OCI-LY7 (cell line): ENCODE results near the gene SOS1. TPM values are rescaled to one million over a fixed set of nuclear protein-coding genes. Genes with fewer than 3 reads are reported as not detected.

Source experiments
- BruUV-seq: library from RNA; stranded (reverse); fragments of 400-500 nt; replicated peaks from 2 replicates; lab custom pipeline; 2021; lab: Mats Ljungman, UMichigan
- CTCF ChIA-PET: fragments of 300-600 bp; sonication (Branson Sonifier 250); formaldehyde crosslinking; loops from one replicate; lab custom pipeline; 2022; ENCODE audit warnings: antibody characterized with exemption; ENCODE audit not compliant: unreplicated experiment; lab: Charles Lee
- POLR2A ChIA-PET: fragments of 300-600 bp; sonication (Branson Sonifier 250); formaldehyde crosslinking; loops from one replicate; lab custom pipeline; 2022; ENCODE audit warnings: antibody characterized with exemption; lab: Charles Lee
- DNase-seq: peaks from one replicate; pipeline ENCODE4 v3.0.0-alpha.2; 2015; ENCODE audit warnings: low spot score
- H2AFZ ChIP-seq: fragments of 200-600 bp; sonication (generic), shearing (Covaris generic); 2 replicates; pipeline ENCODE4 v1.6.1; 2014; ENCODE audit warnings: mild to moderate bottlenecking, antibody characterized with exemption, low read length, moderate library complexity
- H3K27ac ChIP-seq: fragments of 200-600 bp; sonication (generic); 2 replicates; pipeline ENCODE4 v1.5.1; 2014; ENCODE audit warnings: mixed run types, low read depth, mild to moderate bottlenecking, moderate library complexity, low read length, inconsistent platforms; ENCODE audit not compliant: poor library complexity, severe bottlenecking
- H3K36me3 ChIP-seq: fragments of 200-600 bp; sonication (generic); 2 replicates; pipeline ENCODE4 v1.6.1; 2014; ENCODE audit warnings: mild to moderate bottlenecking, antibody characterized with exemption, low read length, moderate library complexity, mixed read lengths; ENCODE audit not compliant: insufficient read depth
- H3K4me1 ChIP-seq: fragments of 200-600 bp; sonication (generic); 2 replicates; pipeline ENCODE4 v1.5.1; 2014; ENCODE audit warnings: mild to moderate bottlenecking, low read length; ENCODE audit not compliant: insufficient read depth, poor library complexity, severe bottlenecking
- H3K4me2 ChIP-seq: fragments of 200-600 bp; sonication (generic); 2 replicates; pipeline ENCODE4 v1.6.1; 2014; ENCODE audit warnings: mild to moderate bottlenecking, low read length
- H3K4me3 ChIP-seq: fragments of 200-600 bp; sonication (generic); 2 replicates; pipeline ENCODE4 v1.5.1; 2014; ENCODE audit warnings: mild to moderate bottlenecking, low read depth, low read length; ENCODE audit not compliant: poor library complexity, severe bottlenecking
- H3K79me2 ChIP-seq: fragments of 200-600 bp; sonication (generic); 2 replicates; pipeline ENCODE4 v1.6.1; 2016; ENCODE audit warnings: low read depth, mild to moderate bottlenecking, low read length, moderate library complexity, mixed read lengths; ENCODE audit not compliant: insufficient read depth
- H3K9me2 ChIP-seq: fragments of 200-600 bp; sonication (generic); 2 replicates; pipeline ENCODE4 v1.6.1; 2016; ENCODE audit warnings: mild to moderate bottlenecking, low read length, mixed read lengths; ENCODE audit not compliant: insufficient read depth
- H3K9me3 ChIP-seq: fragments of 200-600 bp; sonication (generic); 2 replicates; pipeline ENCODE4 v1.6.1; 2014; ENCODE audit warnings: mild to moderate bottlenecking, mixed run types, low read length, mixed read lengths
- H4K20me1 ChIP-seq: fragments of 200-600 bp; sonication (generic); 2 replicates; pipeline ENCODE4 v1.6.1; 2014; ENCODE audit warnings: mild to moderate bottlenecking, antibody characterized with exemption, low read length, moderate library complexity, mixed read lengths; ENCODE audit not compliant: insufficient read depth
- EZH2phosphoT487 ChIP-seq: fragments of 200-600 bp; sonication (generic); IDR thresholded peaks from 2 replicates; pipeline ENCODE4 v1.6.1; 2018; ENCODE audit warnings: low read depth, borderline replicate concordance, mild to moderate bottlenecking, mixed run types, antibody characterized with exemption, low read length, moderate library complexity, mixed read lengths
- intact Hi-C: fragments of 100-400 bp; cut with micrococcal nuclease; formaldehyde crosslinking; loops from one replicate; pipeline ENCODE4 v1.10.0; 2022; ENCODE audit not compliant: unreplicated experiment
- total RNA-seq, 2 experiments: library from RNA; depleted of rRNA in 1 of 2; stranded (reverse); fragments of >200 nt in 1 of 2; shearing (Covaris generic) in 1 of 2; gene quantifications; 2 replicates each; pipeline ENCODE4 v1.2.3, GENCODE V29; 2014 to 2022
- TF ChIP-seq, protein P1 (sequence below): fragments of 200-600 bp; sonication (generic); conservative IDR thresholded peaks from 2 replicates; pipeline ENCODE4 v1.5.1; 2014; ENCODE audit warnings: mild to moderate bottlenecking, antibody characterized with exemption, low read length, moderate library complexity, mixed read lengths

SOS1 gene
- total RNA-seq, 2 experiments from 2014 or later = 21.3 to 40.0 TPM

DNA sequence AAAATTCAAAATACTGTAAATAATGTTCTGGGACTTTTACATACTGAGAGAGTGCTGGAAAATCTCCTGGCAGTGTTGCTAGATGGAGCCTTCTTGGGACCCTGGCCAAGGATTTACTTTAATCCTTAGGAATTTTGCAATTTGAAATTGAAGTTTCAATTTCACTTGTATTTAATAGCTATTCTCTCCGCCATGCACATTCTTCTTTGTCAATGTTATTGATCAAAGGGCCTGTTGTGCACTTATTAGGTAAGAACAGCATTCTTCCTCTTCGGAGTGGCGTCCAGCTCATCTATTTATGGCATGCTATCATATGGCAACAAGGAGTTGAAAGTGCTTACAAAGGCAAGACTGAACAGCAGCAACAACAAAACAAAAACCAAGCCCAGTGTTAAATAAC, 40.1 kb upstream of the SOS1 start:
- H3K4me1 ChIP-seq = no peaks in the 10 kb centered on the region
- CTCF ChIA-PET = no interaction called here
- TF ChIP-seq EZH2phosphoT487 = no peak
- TF ChIP-seq, protein P1, sequence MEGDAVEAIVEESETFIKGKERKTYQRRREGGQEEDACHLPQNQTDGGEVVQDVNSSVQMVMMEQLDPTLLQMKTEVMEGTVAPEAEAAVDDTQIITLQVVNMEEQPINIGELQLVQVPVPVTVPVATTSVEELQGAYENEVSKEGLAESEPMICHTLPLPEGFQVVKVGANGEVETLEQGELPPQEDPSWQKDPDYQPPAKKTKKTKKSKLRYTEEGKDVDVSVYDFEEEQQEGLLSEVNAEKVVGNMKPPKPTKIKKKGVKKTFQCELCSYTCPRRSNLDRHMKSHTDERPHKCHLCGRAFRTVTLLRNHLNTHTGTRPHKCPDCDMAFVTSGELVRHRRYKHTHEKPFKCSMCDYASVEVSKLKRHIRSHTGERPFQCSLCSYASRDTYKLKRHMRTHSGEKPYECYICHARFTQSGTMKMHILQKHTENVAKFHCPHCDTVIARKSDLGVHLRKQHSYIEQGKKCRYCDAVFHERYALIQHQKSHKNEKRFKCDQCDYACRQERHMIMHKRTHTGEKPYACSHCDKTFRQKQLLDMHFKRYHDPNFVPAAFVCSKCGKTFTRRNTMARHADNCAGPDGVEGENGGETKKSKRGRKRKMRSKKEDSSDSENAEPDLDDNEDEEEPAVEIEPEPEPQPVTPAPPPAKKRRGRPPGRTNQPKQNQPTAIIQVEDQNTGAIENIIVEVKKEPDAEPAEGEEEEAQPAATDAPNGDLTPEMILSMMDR = no peak
- intact Hi-C loops = no loop called here
- H3K4me3 ChIP-seq = no peak overlapping the region
- no peak overlapping the region for H3K27ac ChIP-seq
- no peaks in the 10 kb centered on the region for H3K9me3 ChIP-seq
- no peak overlapping the region for H3K4me2 ChIP-seq
- H2AFZ ChIP-seq = no peak overlapping the region; the same call in 1 of the 2 replicates
- POLR2A ChIA-PET = interaction anchor here (0.6 to 0.8 kb wide), 2 partner anchors 13 to 615 kb away, joined by 3 to 4 read pairs; no protein-coding TSS in a partner anchor
- BruUV-seq = no TSS peak
- H3K9me2 ChIP-seq = no peaks in the 10 kb centered on the region
- no peaks in the 10 kb centered on the region for H4K20me1 ChIP-seq
- DNase-seq = no peak
- H3K36me3 ChIP-seq = no peaks in the 10 kb centered on the region
- no peaks in the 10 kb centered on the region for H3K79me2 ChIP-seq

DNA sequence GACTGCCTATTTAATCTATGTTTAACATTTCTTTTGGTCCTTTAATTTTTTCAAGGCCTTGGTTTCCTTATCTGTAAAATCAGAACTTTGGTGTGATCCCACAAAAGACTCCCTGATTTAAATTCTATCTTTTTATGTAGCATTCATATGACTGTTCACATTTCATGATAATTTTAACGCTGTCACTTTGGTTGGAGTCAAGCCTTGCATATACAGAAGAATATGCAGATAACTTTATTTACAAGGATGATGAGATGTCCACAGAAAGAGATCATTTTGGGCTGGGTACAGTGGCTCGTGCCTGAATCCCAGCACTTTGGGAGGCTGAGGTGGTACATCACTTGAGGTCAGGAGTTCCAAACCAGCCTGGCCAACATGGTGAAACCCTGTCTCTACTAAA, 38.4 kb upstream of the SOS1 start:
- intact Hi-C loops = no loop called here
- Histone ChIP-seq H4K20me1 (no peaks in the 10 kb centered on the region), H3K36me3 (no peaks in the 10 kb centered on the region), H3K4me2 (no peak overlapping the region), H3K9me3 (no peaks in the 10 kb centered on the region), H3K27ac (no peak overlapping the region), H3K9me2 (no peaks in the 10 kb centered on the region), H3K4me1 (no peaks in the 10 kb centered on the region), H3K4me3 (no peak overlapping the region), H2AFZ (no peak overlapping the region), H3K79me2 (no peaks in the 10 kb centered on the region)
- BruUV-seq = no TSS peak
- CTCF ChIA-PET = no interaction called here
- POLR2A ChIA-PET = no interaction called here
- TF ChIP-seq, protein P1 = no peak
- no peak for TF ChIP-seq EZH2phosphoT487
- DNase-seq = no peak

- Histone ChIP-seq H3K79me2 (no peaks in the 10 kb centered on the region), H3K36me3 (no peaks in the 10 kb centered on the region), H3K9me2 (no peaks in the 10 kb centered on the region), H3K4me2 (no peak overlapping the region), H4K20me1 (no peaks in the 10 kb centered on the region), H3K27ac (no peak overlapping the region), H3K4me3 (no peak overlapping the region), H3K4me1 (no peaks in the 10 kb centered on the region), H2AFZ (no peak overlapping the region), H3K9me3 (no peaks in the 10 kb centered on the region)
- BruUV-seq = no TSS peak
- TF ChIP-seq, protein P1 = no peak
- TF ChIP-seq EZH2phosphoT487 = no peak
- intact Hi-C loops = no loop called here
- DNase-seq = no peak
- ChIA-PET POLR2A (interaction anchor here (1.1 to 1.3 kb wide), 2 partner anchors 12 to 30 kb away, joined by 3 to 7 read pairs; no protein-coding TSS in a partner anchor), CTCF (no interaction called here)
Measured at GRCh38 chr2:39158351-39158750, 37.5 kb upstream of the SOS1 start.
